Measurements from ENCODE around the gene AP5S1. TPM values are rescaled to one million over a fixed set of nuclear protein-coding genes. Genes with fewer than 3 reads are reported as not detected.

The AP5S1 gene
- polyA plus RNA-seq, 1 of the 3 experiments (the other 2 are of a cell fraction), result 10.3 TPM

- TF ChIP-seq, protein P1, sequence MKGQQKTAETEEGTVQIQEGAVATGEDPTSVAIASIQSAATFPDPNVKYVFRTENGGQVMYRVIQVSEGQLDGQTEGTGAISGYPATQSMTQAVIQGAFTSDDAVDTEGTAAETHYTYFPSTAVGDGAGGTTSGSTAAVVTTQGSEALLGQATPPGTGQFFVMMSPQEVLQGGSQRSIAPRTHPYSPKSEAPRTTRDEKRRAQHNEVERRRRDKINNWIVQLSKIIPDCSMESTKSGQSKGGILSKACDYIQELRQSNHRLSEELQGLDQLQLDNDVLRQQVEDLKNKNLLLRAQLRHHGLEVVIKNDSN (IDR thresholded peaks at IDR 0.05; ENCODE audit: borderline replicate concordance, low read depth), result no peak
- TF ChIP-seq EZH2phosphoT487 (IDR thresholded peaks at IDR 0.05; ENCODE audit: borderline replicate concordance, low read depth), result no peak
- TF ChIP-seq TAF1 (IDR thresholded peaks at IDR 0.05; ENCODE audit: borderline replicate concordance, low read depth, low read length), result no peak
- TF ChIP-seq TCF12 (IDR thresholded peaks at IDR 0.05), result peak; percentile 47; the same call in 1 of the 2 replicates
- TF ChIP-seq YY1 (IDR thresholded peaks at IDR 0.05; ENCODE audit: low read depth), result no peak
- TF ChIP-seq GATA2 (CRISPR knock-in tag; IDR thresholded peaks at IDR 0.05), result no peak
- no peak for TF ChIP-seq TEAD4 (IDR thresholded peaks at IDR 0.05; ENCODE audit: borderline replicate concordance, insufficient read depth)
- peak; percentile 69 for TF ChIP-seq FOXJ3 (CRISPR knock-in tag; IDR thresholded peaks at IDR 0.05)
- TF ChIP-seq CHD2 (IDR thresholded peaks at IDR 0.05; ENCODE audit: low read length, partially characterized antibody), result peak; percentile 73
- peak; percentile 56; the same call in 1 of the 2 replicates for TF ChIP-seq MXI1 (IDR thresholded peaks at IDR 0.05; ENCODE audit: low read depth, low read length)
- no peak for TF ChIP-seq FOXM1 (IDR thresholded peaks at IDR 0.05; ENCODE audit: low read depth)
- peak; percentile 71 for TF ChIP-seq RAD21 (IDR thresholded peaks at IDR 0.05; ENCODE audit: low read length)
- TF ChIP-seq, protein P2, sequence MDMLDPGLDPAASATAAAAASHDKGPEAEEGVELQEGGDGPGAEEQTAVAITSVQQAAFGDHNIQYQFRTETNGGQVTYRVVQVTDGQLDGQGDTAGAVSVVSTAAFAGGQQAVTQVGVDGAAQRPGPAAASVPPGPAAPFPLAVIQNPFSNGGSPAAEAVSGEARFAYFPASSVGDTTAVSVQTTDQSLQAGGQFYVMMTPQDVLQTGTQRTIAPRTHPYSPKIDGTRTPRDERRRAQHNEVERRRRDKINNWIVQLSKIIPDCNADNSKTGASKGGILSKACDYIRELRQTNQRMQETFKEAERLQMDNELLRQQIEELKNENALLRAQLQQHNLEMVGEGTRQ (IDR thresholded peaks at IDR 0.05; ENCODE audit: borderline replicate concordance, low read depth, low read length), result no peak
Measured at GRCh38 chr20:3818155-3819151, 1.9 kb upstream of the AP5S1 start (continued).

GRCh38 chr20:3819411-3820047, 818 bp upstream of the AP5S1 start:
- peak overlapping the region; percentile 80 to 84 for H3K4me3 ChIP-seq (ENCODE audit: low read depth in 2 of 2, low read length in 1 of 2)
- no peaks in the 10 kb centered on the region for H4K20me1 ChIP-seq (ENCODE audit: insufficient read depth)
- WGBS (ENCODE audit: low lambda C conversion rate), result 79% methylated on average over 20 of the region's 20 CpGs
- H3K9me3 ChIP-seq, result no peaks in the 10 kb centered on the region
- ChIA-PET CTCF (interaction anchor here (0.7 to 8.8 kb wide), 27 partner anchors 8 to 533 kb away, joined by 3 to 161 read pairs (median 7); partner anchors contain the start of genes ADISSP, CDC25B, CENPB and MAVS), POLR2A (interaction anchor here (0.5 to 2.0 kb wide), 11 partner anchors 15 to 1167 kb away, joined by 3 to 20 read pairs (median 4); partner anchors contain the start of genes ADISSP, CDC25B, CENPB and NOP56)
- peaks cover 11 to 23% of the 10 kb centered on the region in 2 experiments; a peak in 2 of 4 replicates for H3K4me1 ChIP-seq (ENCODE audit: control insufficient read depth in 1 of 2, insufficient read depth in 2 of 2, low read depth in 1 of 2, low read length in 1 of 2)
- H3K27me3 ChIP-seq (ENCODE audit: insufficient read depth), result no peaks in the 10 kb centered on the region
- peak overlapping the region; percentile 67; the same call in 1 of the 2 replicates for H2AFZ ChIP-seq (ENCODE audit: low read depth)
- no peaks in the 10 kb centered on the region for H3K9me2 ChIP-seq
- H3K79me2 ChIP-seq (ENCODE audit: insufficient read depth), result peaks cover 17% of the 10 kb centered on the region
- peak overlapping the region; percentile 92 to 97 for H3K27ac ChIP-seq (ENCODE audit: low read depth in 2 of 2, low read length in 1 of 2)
- peaks cover 12 to 21% of the 10 kb centered on the region in 2 experiments for H3K36me3 ChIP-seq (replicated peaks in 1 of 2; ENCODE audit: control insufficient read depth in 1 of 2, insufficient read depth in 2 of 2, low read length in 1 of 2)
- no peak for DNase-seq
- H3K4me2 ChIP-seq, result peak overlapping the region; percentile 91
- peak overlapping the region; percentile 93 for H3K9ac ChIP-seq
- H3F3A ChIP-seq (replicated peaks; ENCODE audit: insufficient read depth), result no peaks in the 10 kb centered on the region
- no peak for TF ChIP-seq FOSL2 (IDR thresholded peaks at IDR 0.05; ENCODE audit: borderline replicate concordance, low read depth)
- TF ChIP-seq SIN3A (IDR thresholded peaks at IDR 0.05; ENCODE audit: borderline replicate concordance, low read depth, low read length), result no peak
- TF ChIP-seq, protein P3, sequence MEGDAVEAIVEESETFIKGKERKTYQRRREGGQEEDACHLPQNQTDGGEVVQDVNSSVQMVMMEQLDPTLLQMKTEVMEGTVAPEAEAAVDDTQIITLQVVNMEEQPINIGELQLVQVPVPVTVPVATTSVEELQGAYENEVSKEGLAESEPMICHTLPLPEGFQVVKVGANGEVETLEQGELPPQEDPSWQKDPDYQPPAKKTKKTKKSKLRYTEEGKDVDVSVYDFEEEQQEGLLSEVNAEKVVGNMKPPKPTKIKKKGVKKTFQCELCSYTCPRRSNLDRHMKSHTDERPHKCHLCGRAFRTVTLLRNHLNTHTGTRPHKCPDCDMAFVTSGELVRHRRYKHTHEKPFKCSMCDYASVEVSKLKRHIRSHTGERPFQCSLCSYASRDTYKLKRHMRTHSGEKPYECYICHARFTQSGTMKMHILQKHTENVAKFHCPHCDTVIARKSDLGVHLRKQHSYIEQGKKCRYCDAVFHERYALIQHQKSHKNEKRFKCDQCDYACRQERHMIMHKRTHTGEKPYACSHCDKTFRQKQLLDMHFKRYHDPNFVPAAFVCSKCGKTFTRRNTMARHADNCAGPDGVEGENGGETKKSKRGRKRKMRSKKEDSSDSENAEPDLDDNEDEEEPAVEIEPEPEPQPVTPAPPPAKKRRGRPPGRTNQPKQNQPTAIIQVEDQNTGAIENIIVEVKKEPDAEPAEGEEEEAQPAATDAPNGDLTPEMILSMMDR (IDR thresholded peaks at IDR 0.05), result no peak
- TF ChIP-seq FOXJ3 (CRISPR knock-in tag; IDR thresholded peaks at IDR 0.05), result no peak
- no peak for TF ChIP-seq PBX3 (IDR thresholded peaks at IDR 0.05)
- no peak for TF ChIP-seq REST (IDR thresholded peaks at IDR 0.05; ENCODE audit: low read depth, low read length)
- no peak for TF ChIP-seq RAD21 (IDR thresholded peaks at IDR 0.05; ENCODE audit: low read length)
- no peak for TF ChIP-seq POLR2AphosphoS5 (IDR thresholded peaks at IDR 0.05; ENCODE audit: low read depth, low read length)

All from SK-N-SH (cell line).